GM12878 (cell line): ENCODE results near the gene BNIP2. TPM values are rescaled to one million over a fixed set of nuclear protein-coding genes. Genes with fewer than 3 reads are reported as not detected.

Experiments
- ATAC-seq: fragments of 200-7000 bp; cut with Tn5 transposase; 3 replicates; pipeline ENCODE4 v1.9.1; 2020; ENCODE audit warnings: mild to moderate bottlenecking, moderate library complexity
- BruUV-seq: library from RNA; stranded (reverse); fragments of 400-500 nt; replicated peaks from 2 replicates; lab custom pipeline; 2021; lab: Mats Ljungman, UMichigan
- CTCF ChIA-PET: fragments of 300-600 bp; sonication (Branson Sonifier 250); formaldehyde crosslinking; extraction: SDS; loops from one replicate; lab custom pipeline; 2021; ENCODE audit warnings: inconsistent platforms; lab: Yijun Ruan, JAX
- POLR2A ChIA-PET: fragments of 350-600 bp; formaldehyde crosslinking; extraction: SDS; loops from one replicate; lab custom pipeline; 2021; ENCODE audit warnings: inconsistent platforms; lab: Charles Lee
- RAD21 ChIA-PET: fragments of 300-600 bp; sonication (Branson Sonifier 250); formaldehyde crosslinking; loops from one replicate; lab custom pipeline; 2023; ENCODE audit warnings: antibody characterized with exemption; ENCODE audit not compliant: unreplicated experiment; lab: Charles Lee
- SMC1A ChIA-PET: fragments of 300-600 bp; sonication (Branson Sonifier 250); formaldehyde crosslinking; loops from one replicate; lab custom pipeline; 2023; ENCODE audit not compliant: unreplicated experiment, uncharacterized antibody; lab: Charles Lee
- DNase-seq: peaks from one replicate; pipeline ENCODE4 v3.0.0-alpha.2; 2011; ENCODE audit warnings: low read depth, low spot score
- FAIRE-seq: peaks from 3 replicates; lab custom pipeline; 2011; peaks lifted over from hg19 to GRCh38; lab: Jason Lieb, UNC
- H2AFZ ChIP-seq: 2 replicates; pipeline ENCODE4 v1.6.0; 2011; ENCODE audit warnings: low read depth, low read length, control low read depth; ENCODE audit not compliant: control insufficient read depth
- H3K27ac ChIP-seq: 2 replicates; pipeline ENCODE4 v1.5.1; 2011; ENCODE audit warnings: control low read depth; ENCODE audit not compliant: control insufficient read depth, insufficient read depth
- H3K27me3 ChIP-seq, 2 experiments: replicated peaks in 1 of 2; 2 replicates each; pipeline versions ENCODE4 v1.6.0 to v1.6.1; 2011; ENCODE audit warnings: low read length in 1 of 2; ENCODE audit not compliant: control insufficient read depth in 2 of 2, insufficient read depth in 2 of 2
- H3K36me3 ChIP-seq, 2 experiments: 2 replicates each; pipeline ENCODE4 v1.5.1; 2011; ENCODE audit warnings: low read length in 1 of 2; ENCODE audit not compliant: control insufficient read depth in 2 of 2, insufficient read depth in 2 of 2
- H3K4me1 ChIP-seq: 2 replicates; pipeline ENCODE4 v1.6.1; 2011; ENCODE audit warnings: mild to moderate bottlenecking, low read length, moderate library complexity, mixed read lengths; ENCODE audit not compliant: control insufficient read depth, insufficient read depth
- H3K4me2 ChIP-seq: 2 replicates; pipeline ENCODE4 v1.6.0; 2011; ENCODE audit warnings: control low read depth; ENCODE audit not compliant: control insufficient read depth, insufficient read depth
- H3K4me3 ChIP-seq: fragments of 200-600 bp; sonication (generic); 2 replicates; pipeline ENCODE4 v1.5.1; 2016
- H3K79me2 ChIP-seq: 2 replicates; pipeline ENCODE4 v1.6.0; 2011; ENCODE audit warnings: low read length; ENCODE audit not compliant: control insufficient read depth, insufficient read depth
- H3K9ac ChIP-seq: 2 replicates; pipeline ENCODE4 v1.8.0; 2011; ENCODE audit warnings: low read length, control low read depth, mixed read lengths; ENCODE audit not compliant: control insufficient read depth, insufficient read depth
- H3K9me3 ChIP-seq: replicated peaks from 3 replicates; pipeline ENCODE4 v1.5.1; 2011; ENCODE audit warnings: mild to moderate bottlenecking, low read length; ENCODE audit not compliant: control insufficient read depth, insufficient read depth
- H4K20me1 ChIP-seq: 2 replicates; pipeline ENCODE4 v1.6.0; 2011; ENCODE audit not compliant: control insufficient read depth, insufficient read depth
- HCFC1 ChIP-seq: fragments of 150-350 bp; IDR thresholded peaks from 2 replicates; pipeline ENCODE4 v1.6.1; 2014; ENCODE audit warnings: low read length
- HDAC6 ChIP-seq: fragments of 200-600 bp; sonication (generic); IDR thresholded peaks from one replicate; pipeline ENCODE4 v1.8.0; 2017; ENCODE audit warnings: antibody characterized with exemption; ENCODE audit not compliant: unreplicated experiment
- POLR2AphosphoS2 ChIP-seq: IDR thresholded peaks from 2 replicates; pipeline ENCODE4 v1.6.1; 2011; ENCODE audit warnings: low read depth, mild to moderate bottlenecking, low read length, improper control_type of control experiment, moderate library complexity
- RBBP5 ChIP-seq: fragments of 200-600 bp; sonication (generic); conservative IDR thresholded peaks from 2 replicates; pipeline ENCODE4 v1.6.1; 2016
- SMAD5 ChIP-seq: IDR thresholded peaks from 2 replicates; pipeline ENCODE4 v1.6.1; 2016; ENCODE audit warnings: antibody characterized with exemption, low read depth
- SREBF1 ChIP-seq: IDR thresholded peaks from 2 replicates; pipeline ENCODE4 v1.6.1; 2012; ENCODE audit warnings: mild to moderate bottlenecking, low read length
- ZNF207 ChIP-seq: fragments of 450-650 bp; IDR thresholded peaks from 2 replicates; pipeline ENCODE4 v1.6.1; 2014; ENCODE audit warnings: antibody characterized with exemption, mild to moderate bottlenecking, borderline replicate concordance
- ZSCAN29 ChIP-seq: fragments of 450-650 bp; IDR thresholded peaks from 2 replicates; pipeline ENCODE4 v1.6.1; 2017; ENCODE audit warnings: mild to moderate bottlenecking, moderate library complexity
- ZZZ3 ChIP-seq: IDR thresholded peaks from 2 replicates; pipeline ENCODE4 v1.6.1; 2011; ENCODE audit warnings: low read depth; ENCODE audit not compliant: control insufficient read depth, insufficient read length
- WGBS: methylation state at CpG from one replicate; pipeline ENCODE4 v1.1.6; 2016; ENCODE audit warnings: low lambda C conversion rate; ENCODE audit not compliant: insufficient replicate concordance, insufficient coverage; ENCODE audit errors: missing lambda C conversion rate; 5-methylcytosine and 5-hydroxymethylcytosine counted together
- in situ Hi-C: fragments of 300-500 bp; cut with MboI; formaldehyde crosslinking; loops from 9 replicates; pipeline ENCODE4 v1.14.3; 2018; ENCODE audit warnings: mixed read lengths
- intact Hi-C: fragments of 100-400 bp; cut with micrococcal nuclease; formaldehyde crosslinking; loops from one replicate; pipeline ENCODE4 v1.14.2; 2022; ENCODE audit not compliant: unreplicated experiment
- polyA plus RNA-seq, 11 experiments: library from polyadenylated mRNA; depleted of rRNA in 4 of 11; unstranded in 6 of 11; stranded (reverse) in 5 of 11; fragments of >200 nt; fragmentation: Nextera tagmentation in 4 of 11; fragmentation: Illumina TruSeq in 1 of 11; extraction: Ambion mirVana in 4 of 11; extraction: Trizol in 1 of 11; gene quantifications; 1 replicate in 1 of 11; 2 replicates in 10 of 11; pipeline versions ENCODE4 v1.2.1 to v1.2.3, GENCODE V29; 2011 to 2016; ENCODE audit warnings: inconsistent platforms in 2 of 11, missing spikeins in 2 of 11, low read depth in 1 of 11
- total RNA-seq, 4 experiments: library from RNA; depleted of rRNA in 3 of 4; stranded (reverse); fragments of >200 nt in 3 of 4; fragmentation: Illumina TruSeq in 1 of 4; extraction: Trizol in 1 of 4; gene quantifications; 2 replicates each; pipeline versions ENCODE4 v1.2.1 to v1.2.3, GENCODE V29; 2013 to 2021
- TF ChIP-seq, protein P1 (sequence below): IDR thresholded peaks from 2 replicates; pipeline ENCODE4 v1.6.1; 2011; ENCODE audit warnings: mild to moderate bottlenecking, low read depth, low read length, moderate library complexity; ENCODE audit not compliant: insufficient replicate concordance
- TF ChIP-seq, protein P2 (sequence below): fragments of 450-650 bp; conservative IDR thresholded peaks from 2 replicates; pipeline ENCODE4 v1.6.1; 2017; ENCODE audit warnings: mild to moderate bottlenecking, moderate library complexity
- TF ChIP-seq, protein P3 (sequence below): fragments of 450-650 bp; formaldehyde crosslinking; IDR thresholded peaks from 2 replicates; pipeline ENCODE4 v1.4.0; 2022; ENCODE audit warnings: mild to moderate bottlenecking, moderate library complexity

Gene BNIP2
- total and polyA plus RNA-seq, 10 of the 15 experiments (the other 5 are each of a cell fraction or from before 2014, with no cell fraction given) = 29.9 to 122 (median 67.7) TPM

DNA sequence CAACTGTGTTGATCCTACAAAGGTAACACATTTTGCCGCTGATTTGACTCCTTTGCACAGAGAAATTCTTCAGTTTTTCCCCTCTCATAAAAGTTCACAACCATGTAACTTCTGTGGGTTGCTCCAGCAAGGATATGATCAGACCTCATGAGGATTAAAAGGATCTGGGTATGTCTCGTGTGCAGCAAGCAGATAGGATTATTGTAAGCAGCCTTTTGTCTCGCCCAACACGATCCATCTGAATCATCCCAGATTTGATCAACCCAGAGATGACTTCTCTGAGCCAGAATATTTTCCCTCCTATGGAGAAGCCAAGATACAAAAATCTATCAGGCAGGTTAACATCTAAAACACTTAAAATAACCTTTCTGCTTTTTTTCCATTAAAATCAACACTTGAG, 12.8 kb upstream of the BNIP2 start:
- SMC1A ChIA-PET = interaction anchor here (1.5 kb wide), 1 partner anchor 8 kb away, joined by 3 read pairs; no protein-coding TSS in a partner anchor
- Histone ChIP-seq H3K9ac (no peak overlapping the region), H3K4me3 (no peak overlapping the region), H2AFZ (no peak overlapping the region), H3K27ac (no peak overlapping the region), H3K27me3 (peaks cover 0 to 2% of the 10 kb centered on the region in 2 experiments; a peak in 1 of 4 replicates), H3K4me1 (no peaks in the 10 kb centered on the region), H3K4me2 (no peak overlapping the region), H3K9me3 (no peaks in the 10 kb centered on the region), H3K79me2 (no peaks in the 10 kb centered on the region), H4K20me1 (no peaks in the 10 kb centered on the region), H3K36me3 (no peaks in the 10 kb centered on the region)
- no peak for TF ChIP-seq ZNF207
- no peak for TF ChIP-seq HCFC1
- TF ChIP-seq POLR2AphosphoS2 = no peak
- TF ChIP-seq, protein P1, sequence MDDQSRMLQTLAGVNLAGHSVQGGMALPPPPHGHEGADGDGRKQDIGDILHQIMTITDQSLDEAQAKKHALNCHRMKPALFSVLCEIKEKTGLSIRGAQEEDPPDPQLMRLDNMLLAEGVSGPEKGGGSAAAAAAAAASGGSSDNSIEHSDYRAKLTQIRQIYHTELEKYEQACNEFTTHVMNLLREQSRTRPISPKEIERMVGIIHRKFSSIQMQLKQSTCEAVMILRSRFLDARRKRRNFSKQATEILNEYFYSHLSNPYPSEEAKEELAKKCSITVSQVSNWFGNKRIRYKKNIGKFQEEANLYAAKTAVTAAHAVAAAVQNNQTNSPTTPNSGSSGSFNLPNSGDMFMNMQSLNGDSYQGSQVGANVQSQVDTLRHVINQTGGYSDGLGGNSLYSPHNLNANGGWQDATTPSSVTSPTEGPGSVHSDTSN = no peak
- no peak for TF ChIP-seq HDAC6
- no peak for TF ChIP-seq SREBF1
- TF ChIP-seq ZZZ3 = no peak
- no peak for TF ChIP-seq ZSCAN29
- TF ChIP-seq, protein P2, sequence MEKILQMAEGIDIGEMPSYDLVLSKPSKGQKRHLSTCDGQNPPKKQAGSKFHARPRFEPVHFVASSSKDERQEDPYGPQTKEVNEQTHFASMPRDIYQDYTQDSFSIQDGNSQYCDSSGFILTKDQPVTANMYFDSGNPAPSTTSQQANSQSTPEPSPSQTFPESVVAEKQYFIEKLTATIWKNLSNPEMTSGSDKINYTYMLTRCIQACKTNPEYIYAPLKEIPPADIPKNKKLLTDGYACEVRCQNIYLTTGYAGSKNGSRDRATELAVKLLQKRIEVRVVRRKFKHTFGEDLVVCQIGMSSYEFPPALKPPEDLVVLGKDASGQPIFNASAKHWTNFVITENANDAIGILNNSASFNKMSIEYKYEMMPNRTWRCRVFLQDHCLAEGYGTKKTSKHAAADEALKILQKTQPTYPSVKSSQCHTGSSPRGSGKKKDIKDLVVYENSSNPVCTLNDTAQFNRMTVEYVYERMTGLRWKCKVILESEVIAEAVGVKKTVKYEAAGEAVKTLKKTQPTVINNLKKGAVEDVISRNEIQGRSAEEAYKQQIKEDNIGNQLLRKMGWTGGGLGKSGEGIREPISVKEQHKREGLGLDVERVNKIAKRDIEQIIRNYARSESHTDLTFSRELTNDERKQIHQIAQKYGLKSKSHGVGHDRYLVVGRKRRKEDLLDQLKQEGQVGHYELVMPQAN = no peak
- no peak for TF ChIP-seq RBBP5
- no peak for TF ChIP-seq SMAD5
- TF ChIP-seq, protein P3, sequence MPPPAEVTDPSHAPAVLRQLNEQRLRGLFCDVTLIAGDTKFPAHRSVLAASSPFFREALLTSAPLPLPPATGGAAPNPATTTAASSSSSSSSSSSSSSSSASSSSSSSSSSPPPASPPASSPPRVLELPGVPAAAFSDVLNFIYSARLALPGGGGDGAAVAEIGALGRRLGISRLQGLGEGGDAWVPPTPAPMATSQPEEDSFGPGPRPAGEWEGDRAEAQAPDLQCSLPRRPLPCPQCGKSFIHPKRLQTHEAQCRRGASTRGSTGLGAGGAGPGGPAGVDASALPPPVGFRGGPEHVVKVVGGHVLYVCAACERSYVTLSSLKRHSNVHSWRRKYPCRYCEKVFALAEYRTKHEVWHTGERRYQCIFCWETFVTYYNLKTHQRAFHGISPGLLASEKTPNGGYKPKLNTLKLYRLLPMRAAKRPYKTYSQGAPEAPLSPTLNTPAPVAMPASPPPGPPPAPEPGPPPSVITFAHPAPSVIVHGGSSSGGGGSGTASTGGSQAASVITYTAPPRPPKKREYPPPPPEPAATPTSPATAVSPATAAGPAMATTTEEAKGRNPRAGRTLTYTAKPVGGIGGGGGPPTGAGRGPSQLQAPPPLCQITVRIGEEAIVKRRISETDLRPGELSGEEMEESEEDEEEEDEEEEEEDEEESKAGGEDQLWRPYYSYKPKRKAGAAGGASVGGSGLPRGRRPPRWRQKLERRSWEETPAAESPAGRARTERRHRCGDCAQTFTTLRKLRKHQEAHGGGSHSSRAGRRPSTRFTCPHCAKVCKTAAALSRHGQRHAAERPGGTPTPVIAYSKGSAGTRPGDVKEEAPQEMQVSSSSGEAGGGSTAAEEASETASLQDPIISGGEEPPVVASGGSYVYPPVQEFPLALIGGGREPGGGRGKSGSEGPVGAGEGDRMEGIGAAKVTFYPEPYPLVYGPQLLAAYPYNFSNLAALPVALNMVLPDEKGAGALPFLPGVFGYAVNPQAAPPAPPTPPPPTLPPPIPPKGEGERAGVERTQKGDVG (CRISPR knock-in tag) = no peak
- 27% methylated on average over 4 of the region's 4 CpGs for WGBS
- no peak for FAIRE-seq
- CTCF ChIA-PET = interaction anchor here (1.1 kb wide), 1 partner anchor 11 kb away, joined by 4 read pairs; no protein-coding TSS in a partner anchor
- no peak for DNase-seq
- POLR2A ChIA-PET = no interaction called here
- no TSS peak for BruUV-seq
- intact Hi-C loops = no loop called here
- RAD21 ChIA-PET = no interaction called here
- no peak for ATAC-seq
- in situ Hi-C loops = no loop called here
